Measurements from ENCODE around the gene UBE2D2.

DNA sequence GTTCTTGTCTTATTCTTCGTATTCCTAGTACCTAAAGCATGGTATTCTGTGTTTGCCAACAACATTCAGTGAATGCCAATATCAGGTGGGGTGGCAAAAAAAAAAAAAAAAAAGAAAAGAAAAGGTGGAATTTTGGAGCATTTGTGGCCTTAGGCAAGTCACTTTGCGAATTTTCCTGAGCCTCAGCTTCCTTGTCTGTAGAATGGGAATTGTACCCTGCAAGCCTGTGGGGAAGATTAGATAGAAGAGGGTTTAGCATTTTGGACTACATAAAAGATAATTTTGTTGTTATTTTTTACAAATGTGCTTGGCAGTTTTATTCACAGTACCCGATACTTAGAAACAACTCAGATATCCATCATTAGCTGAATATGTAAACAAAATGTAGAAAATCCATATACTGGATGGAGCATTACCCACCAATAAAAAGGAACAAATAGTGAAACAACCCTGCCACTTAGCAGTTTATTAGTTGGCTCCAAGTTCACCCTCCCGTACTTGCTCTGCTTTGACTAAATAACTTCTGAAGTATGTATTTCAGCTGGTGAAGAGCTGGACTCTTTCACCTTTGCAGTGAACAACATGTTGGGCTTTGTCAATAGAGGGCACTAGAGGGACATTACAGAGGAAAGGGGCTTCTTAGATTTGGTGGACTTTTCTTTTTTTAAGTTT is 13.6 kb downstream of the UBE2D2 start:
- TF ChIP-seq, protein P1, sequence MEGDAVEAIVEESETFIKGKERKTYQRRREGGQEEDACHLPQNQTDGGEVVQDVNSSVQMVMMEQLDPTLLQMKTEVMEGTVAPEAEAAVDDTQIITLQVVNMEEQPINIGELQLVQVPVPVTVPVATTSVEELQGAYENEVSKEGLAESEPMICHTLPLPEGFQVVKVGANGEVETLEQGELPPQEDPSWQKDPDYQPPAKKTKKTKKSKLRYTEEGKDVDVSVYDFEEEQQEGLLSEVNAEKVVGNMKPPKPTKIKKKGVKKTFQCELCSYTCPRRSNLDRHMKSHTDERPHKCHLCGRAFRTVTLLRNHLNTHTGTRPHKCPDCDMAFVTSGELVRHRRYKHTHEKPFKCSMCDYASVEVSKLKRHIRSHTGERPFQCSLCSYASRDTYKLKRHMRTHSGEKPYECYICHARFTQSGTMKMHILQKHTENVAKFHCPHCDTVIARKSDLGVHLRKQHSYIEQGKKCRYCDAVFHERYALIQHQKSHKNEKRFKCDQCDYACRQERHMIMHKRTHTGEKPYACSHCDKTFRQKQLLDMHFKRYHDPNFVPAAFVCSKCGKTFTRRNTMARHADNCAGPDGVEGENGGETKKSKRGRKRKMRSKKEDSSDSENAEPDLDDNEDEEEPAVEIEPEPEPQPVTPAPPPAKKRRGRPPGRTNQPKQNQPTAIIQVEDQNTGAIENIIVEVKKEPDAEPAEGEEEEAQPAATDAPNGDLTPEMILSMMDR (conservative IDR thresholded peaks at IDR 0.05): peak; percentile 80
- TF ChIP-seq ZFX (IDR thresholded peaks at IDR 0.05): no peak

Measured in C4-2B (cell line).